Measurements from ENCODE around the gene KIAA0513.

DNA sequence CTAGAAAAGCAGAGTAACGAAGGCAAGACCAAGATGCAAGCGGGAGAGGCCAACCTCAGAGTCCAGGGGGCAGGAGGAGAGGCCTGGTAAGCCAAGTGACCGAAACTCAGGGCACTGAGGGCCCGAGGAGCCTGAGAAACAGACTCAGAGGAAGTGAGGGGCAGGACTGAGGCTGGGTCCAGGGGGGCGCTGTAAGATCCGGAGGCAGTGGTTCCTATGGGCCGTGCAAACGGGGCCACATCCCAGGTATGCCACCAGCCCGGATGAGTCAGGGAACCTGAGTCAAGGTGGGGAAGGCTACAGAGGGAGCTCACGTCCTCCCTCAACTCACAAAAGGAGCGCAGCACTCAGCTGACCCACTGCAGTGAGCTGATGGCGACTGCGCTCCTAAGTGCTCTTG lies 24.5 kb upstream of the KIAA0513 start:
- TF ChIP-seq CTCF (conservative IDR thresholded peaks at IDR 0.05), result no peak
- TF ChIP-seq ZFX (IDR thresholded peaks at IDR 0.05), result no peak
